GM20431 (cell line): ENCODE results near the gene RPL28.
"Not testable (repeated sequence)": the region's sequence is repeated elsewhere in the genome, so short reads cannot be mapped to it uniquely, and the experiment has no call there.

Source experiments
- in situ Hi-C: fragments of 300-500 bp; cut with MseI, MboI; formaldehyde crosslinking; loops from one replicate; pipeline ENCODE4 v1.15.0; 2020; ENCODE audit warnings: low sequenced_read_pairs; ENCODE audit not compliant: unreplicated experiment

The RPL28 gene

DNA sequence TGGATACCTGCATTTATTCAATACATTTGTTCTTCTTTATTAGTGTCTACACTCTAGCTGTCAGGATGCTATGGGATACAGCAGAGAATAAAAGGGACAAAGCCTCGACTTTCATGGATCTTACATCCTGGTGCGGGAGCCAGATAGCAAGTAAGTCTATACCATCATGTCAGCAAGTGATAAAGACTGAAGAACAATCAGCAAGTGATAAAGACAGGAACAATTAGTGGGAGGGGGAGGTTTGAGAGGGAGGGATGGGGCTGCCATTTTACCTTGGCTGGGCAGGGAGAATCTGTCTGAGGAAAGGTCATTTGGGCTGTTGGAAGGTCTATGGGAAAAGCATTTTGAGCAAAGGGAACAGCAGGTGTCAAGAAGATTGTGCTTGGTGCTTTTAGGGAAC, 24.4 kb downstream of the RPL28 start:
- in situ Hi-C loops = no loop called here

DNA sequence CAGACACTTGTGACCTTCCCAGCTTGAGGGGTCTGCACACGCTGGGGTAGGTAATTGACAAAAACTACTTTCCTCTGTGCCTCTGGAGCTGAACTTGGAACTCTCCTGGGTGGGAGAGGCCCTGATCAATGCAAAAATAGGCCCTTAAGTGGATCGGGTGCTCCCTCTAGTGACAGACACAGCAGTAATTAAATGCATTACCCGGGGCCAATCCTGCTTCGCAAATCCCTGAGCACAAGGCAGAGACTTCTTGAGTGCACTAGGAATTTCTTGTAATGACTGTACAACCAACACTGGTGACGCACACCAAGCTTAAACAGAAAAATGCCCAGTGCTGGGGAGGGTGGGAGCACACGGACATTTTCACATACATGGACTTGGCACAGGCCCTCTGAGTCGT, 32.5 kb downstream of the RPL28 start:
- in situ Hi-C loops = no loop called here

- in situ Hi-C loops = no loop called here
Observed at GRCh38 chr19:55419103-55419502, 33.4 kb downstream of the RPL28 start.

DNA sequence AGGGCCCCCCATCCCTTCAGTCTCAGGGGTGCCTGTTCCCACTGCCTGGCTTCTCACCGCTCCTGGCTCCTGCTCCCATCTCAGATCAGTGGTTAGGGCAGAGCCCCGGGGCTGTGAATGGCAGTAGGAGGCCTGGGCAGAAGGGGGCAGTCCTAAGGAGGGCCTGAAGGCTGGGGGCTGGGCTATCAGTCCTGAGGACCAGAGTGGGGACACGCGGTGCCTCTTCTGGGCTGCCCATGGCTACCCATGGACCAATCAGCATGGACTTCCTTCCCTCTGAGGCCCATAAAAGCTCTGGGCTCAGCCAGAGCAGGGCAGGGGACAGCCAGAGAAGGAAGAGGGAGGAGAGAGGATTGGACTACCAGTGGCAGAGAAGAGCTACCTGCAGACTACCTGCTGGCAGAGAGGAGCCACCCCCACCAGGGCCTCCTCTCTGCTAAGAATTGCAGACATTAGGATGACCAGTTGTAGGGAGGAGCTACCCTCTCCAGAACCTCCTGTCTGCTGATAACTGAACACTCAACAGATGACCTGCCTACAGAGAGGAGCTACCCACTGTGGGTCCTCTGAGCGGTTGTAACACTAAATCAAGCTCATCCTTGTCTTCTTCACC, 34.0 kb downstream of the RPL28 start:
- in situ Hi-C loops = no loop called here

DNA sequence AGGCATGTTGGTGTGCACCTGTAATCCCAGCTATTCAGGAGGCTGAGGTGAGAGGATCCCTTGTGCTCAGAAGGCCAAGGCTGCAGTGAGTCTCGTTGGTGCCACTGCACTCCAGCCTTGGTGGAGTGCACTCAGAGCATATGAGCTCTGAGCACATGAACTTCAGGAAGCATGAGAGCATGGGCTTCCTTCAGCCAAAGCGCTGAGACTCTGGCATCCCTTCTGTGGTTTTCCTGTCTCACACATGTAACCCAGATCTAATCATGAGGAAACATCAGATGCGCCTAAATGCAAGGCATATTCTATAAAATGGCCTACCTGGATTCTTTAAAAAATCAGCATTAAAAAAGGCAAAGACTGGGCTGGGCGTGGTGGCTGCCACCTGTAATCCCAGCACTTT, 35.5 kb downstream of the RPL28 start:
- in situ Hi-C loops = not testable (repeated sequence)

- in situ Hi-C loops = no loop called here
Observed at GRCh38 chr19:55423225-55424005, 37.7 kb downstream of the RPL28 start.

DNA sequence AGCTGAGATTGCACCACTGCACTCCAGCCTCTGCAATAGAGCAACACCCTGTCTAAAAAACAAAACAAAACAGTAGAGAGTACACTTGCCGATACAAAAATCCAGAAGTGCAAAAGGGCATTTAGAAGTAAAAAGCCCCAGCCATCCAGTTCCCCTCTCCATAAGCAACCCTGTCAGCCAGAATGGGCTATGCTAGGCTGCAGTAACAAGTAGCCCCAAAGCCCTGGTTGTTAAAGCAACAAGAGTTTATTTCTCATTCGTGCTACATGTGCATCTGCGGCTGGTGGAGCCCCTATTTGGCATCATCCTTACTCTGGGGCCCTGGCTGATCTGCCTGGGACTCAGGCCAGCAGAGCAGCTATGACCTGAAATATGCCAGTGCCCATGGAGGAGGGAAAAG, 38.8 kb downstream of the RPL28 start:
- in situ Hi-C loops = no loop called here

DNA sequence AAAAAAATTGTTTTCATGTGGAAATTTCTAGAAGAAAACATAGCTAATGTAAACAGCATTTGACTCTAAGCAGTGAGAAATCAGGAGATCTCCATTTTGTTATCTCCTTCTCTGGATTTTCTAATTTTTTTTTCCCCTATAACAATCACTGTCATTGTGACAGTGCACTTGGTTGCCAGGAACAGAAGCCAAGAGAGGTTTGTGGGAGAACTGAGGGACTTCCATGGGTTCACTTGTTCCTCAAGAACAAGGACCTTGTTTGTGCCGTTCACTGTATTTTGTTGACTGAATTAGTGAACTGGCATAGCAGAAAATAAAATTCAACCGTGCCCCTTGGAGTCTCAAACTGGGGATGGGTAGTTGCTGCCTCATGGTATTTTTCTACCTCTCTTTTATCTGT, 40.3 kb downstream of the RPL28 start:
- in situ Hi-C loops = no loop called here

DNA sequence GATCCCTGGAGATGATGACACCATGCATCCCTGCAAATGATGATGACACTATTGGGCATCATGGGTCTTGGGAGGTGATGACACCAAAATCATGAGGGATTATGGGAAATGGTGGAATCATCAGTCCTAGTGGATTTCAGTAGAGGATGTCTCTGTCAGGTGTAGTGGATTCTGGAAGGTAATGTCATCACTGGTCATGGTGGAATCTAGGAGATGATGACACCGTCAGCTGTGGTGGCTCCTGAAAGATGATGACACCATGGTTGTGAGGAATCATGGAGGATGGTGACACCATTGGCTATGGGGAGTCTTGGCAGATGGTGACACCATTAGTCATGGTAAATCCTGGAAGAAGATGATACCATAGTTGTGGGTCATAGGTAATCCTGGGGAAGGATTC, 45.5 kb downstream of the RPL28 start:
- in situ Hi-C loops = no loop called here

GRCh38 chr19:55432241-55432959, 46.7 kb downstream of the RPL28 start:
- in situ Hi-C loops = no loop called here

- in situ Hi-C loops = no loop called here
Observed at GRCh38 chr19:55433292-55433691, 47.6 kb downstream of the RPL28 start.

GRCh38 chr19:55434356-55434919, 48.7 kb downstream of the RPL28 start:
- in situ Hi-C loops = no loop called here

DNA sequence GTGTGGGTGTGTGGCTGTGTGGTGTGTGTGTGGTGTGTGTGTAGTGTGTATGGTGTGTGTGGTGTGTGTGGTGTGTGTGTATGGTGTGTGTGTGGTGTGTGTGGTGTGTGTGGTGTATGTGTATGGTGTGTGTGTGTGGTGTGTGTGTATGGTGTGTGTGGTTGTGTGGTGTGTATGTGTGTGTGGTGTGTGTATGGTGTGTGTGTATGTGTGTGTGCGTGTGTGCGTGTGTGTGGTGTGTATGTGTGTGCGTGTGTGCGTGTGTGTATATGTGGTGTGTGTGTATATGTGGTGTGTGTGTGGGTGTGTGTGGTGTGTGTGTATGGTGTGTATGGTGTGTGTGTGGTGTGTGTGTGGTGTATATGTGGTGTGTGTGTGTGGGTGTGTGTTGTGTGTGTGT, 49.3 kb downstream of the RPL28 start:
- in situ Hi-C loops = no loop called here

GRCh38 chr19:55436847-55437246, 51.1 kb downstream of the RPL28 start:
- in situ Hi-C loops = no loop called here

DNA sequence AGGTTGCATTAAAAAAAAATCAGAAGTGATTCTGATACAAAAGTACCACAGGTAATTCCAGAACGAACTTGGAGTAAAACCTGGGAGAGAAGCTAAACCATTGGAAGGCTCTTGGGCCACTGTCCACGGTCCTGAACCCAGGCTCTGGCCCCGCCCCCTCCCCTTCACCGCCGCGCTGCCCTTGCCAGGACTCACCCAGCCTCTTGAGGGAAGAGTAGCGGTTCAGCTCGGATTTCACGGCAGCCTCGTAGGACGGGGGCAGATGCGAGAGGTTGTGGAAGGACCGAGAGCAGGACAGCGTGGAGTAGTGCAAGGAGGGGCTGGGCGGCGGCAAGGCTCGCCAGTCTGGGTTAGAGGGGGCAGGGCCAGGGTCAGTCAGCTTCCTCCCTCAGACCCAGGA, 51.7 kb downstream of the RPL28 start:
- in situ Hi-C loops = no loop called here

- in situ Hi-C loops = no loop called here
Observed at GRCh38 chr19:55439052-55439451, 53.3 kb downstream of the RPL28 start.

- in situ Hi-C loops = no loop called here
Observed at GRCh38 chr19:55440411-55441105, 54.8 kb downstream of the RPL28 start.

DNA sequence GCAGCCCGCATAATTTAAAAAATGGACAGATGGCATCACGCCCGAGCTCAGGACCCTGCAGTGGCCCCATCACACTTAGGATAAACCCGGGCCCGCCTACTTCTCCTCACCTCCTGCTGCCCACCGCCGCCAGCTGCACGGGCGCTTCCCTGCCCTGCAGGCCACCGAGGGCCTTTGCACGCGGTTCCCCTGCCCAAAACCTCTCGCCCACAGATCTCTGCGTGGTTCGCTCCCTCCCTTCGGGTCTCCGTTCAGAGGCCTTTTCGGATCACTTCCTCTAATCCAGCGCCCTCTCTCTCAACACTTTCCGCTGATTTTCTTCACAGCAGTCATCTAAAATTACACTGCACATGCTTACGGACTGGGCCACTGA, 55.6 kb downstream of the RPL28 start:
- in situ Hi-C loops = no loop called here

GRCh38 chr19:55441692-55442321, 56.1 kb downstream of the RPL28 start:
- in situ Hi-C loops = no loop called here

- in situ Hi-C loops = no loop called here
Observed at GRCh38 chr19:55442372-55442961, 56.7 kb downstream of the RPL28 start.
